HepG2 (cell line): Measurements from ENCODE around the gene KLHL40. TPM values are rescaled to one million over a fixed set of nuclear protein-coding genes. Genes with fewer than 3 reads are reported as not detected.

Source experiments
- HOXA3 ChIP-seq: sonication (generic); formaldehyde crosslinking; IDR thresholded peaks from 2 replicates; pipeline ENCODE4 v1.5.0; 2020; ENCODE audit warnings: missing genetic modification reagents
- ZFP1 ChIP-seq: IDR thresholded peaks from 2 replicates; pipeline ENCODE4 v1.6.1; 2016
- polyA plus RNA-seq, 8 experiments: library from polyadenylated mRNA; depleted of rRNA in 3 of 8; stranded (reverse) in 7 of 8; unstranded in 1 of 8; fragments of >200 nt; fragmentation: Illumina TruSeq in 4 of 8; extraction: Trizol in 4 of 8; gene quantifications; 2 replicates each; pipeline versions ENCODE4 v1.2.1 to v1.2.3, GENCODE V29; 2011 to 2016; ENCODE audit warnings: low read depth in 4 of 8, missing spikeins in 1 of 8, mixed read lengths in 1 of 8; ENCODE audit not compliant: insufficient read depth in 1 of 8
- total RNA-seq, 5 experiments: library from RNA; depleted of rRNA; stranded (reverse); fragments of >200 nt; fragmentation: Illumina TruSeq; extraction: Trizol; gene quantifications; 2 replicates each; pipeline ENCODE4 v1.2.3, GENCODE V29; 2016; ENCODE audit warnings: low read depth in 1 of 5

KLHL40 gene
- total and polyA plus RNA-seq, 2 of the 13 experiments (the other 11 are each of a cell fraction or from before 2014, with no cell fraction given) = not detected

GRCh38 chr3:42741796-42742195 is 56.5 kb downstream of the KLHL40 start (continued):
- no peak for TF ChIP-seq HOXA3 (CRISPR knock-in tag)
- TF ChIP-seq ZFP1 (CRISPR knock-in tag) = no peak

Other genes starting within 250 kb of the KLHL40 start
- gene VIPR1, start 182.9 kb upstream of the KLHL40 start, total RNA-seq (2016; rRNA removed; fragmentation: Illumina TruSeq; extraction: Trizol) = 0.04 TPM in 1 of 2 replicates, not detected in the other
- 0.07 and 0.11 TPM in 2 replicates for gene VIPR1, start 182.9 kb upstream of the KLHL40 start, polyA plus RNA-seq (2011; rRNA removed)
- gene SEC22C, start 103.6 kb upstream of the KLHL40 start, total RNA-seq (2016; rRNA removed; fragmentation: Illumina TruSeq; extraction: Trizol) = 38.4 and 40.0 TPM in 2 replicates
- 20.0 and 21.9 TPM in 2 replicates for gene SEC22C, start 103.6 kb upstream of the KLHL40 start, polyA plus RNA-seq (2011; rRNA removed)
- 53.1 and 79.3 TPM in 2 replicates for gene SS18L2, start 94.7 kb upstream of the KLHL40 start, total RNA-seq (2016; rRNA removed; fragmentation: Illumina TruSeq; extraction: Trizol)
- gene SS18L2, start 94.7 kb upstream of the KLHL40 start, polyA plus RNA-seq (2011; rRNA removed) = 31.1 and 38.7 TPM in 2 replicates
- gene NKTR, start 84.9 kb upstream of the KLHL40 start, total RNA-seq (2016; rRNA removed; fragmentation: Illumina TruSeq; extraction: Trizol) = 24.9 and 59.6 TPM in 2 replicates
- gene NKTR, start 84.9 kb upstream of the KLHL40 start, polyA plus RNA-seq (2011; rRNA removed) = 35.0 and 41.3 TPM in 2 replicates
- gene ZBTB47, start 31.8 kb upstream of the KLHL40 start, total RNA-seq (2016; rRNA removed; fragmentation: Illumina TruSeq; extraction: Trizol) = 1.4 and 3.1 TPM in 2 replicates
- gene ZBTB47, start 31.8 kb upstream of the KLHL40 start, polyA plus RNA-seq (2011; rRNA removed) = 1.5 and 2.4 TPM in 2 replicates
- not detected in 2 replicates for gene HHATL, start 17.3 kb downstream of the KLHL40 start, total RNA-seq (2016; rRNA removed; fragmentation: Illumina TruSeq; extraction: Trizol)
- gene HHATL, start 17.3 kb downstream of the KLHL40 start, polyA plus RNA-seq (2011; rRNA removed) = 0.04 and 0.26 TPM in 2 replicates
- 0.22 TPM in 1 of 2 replicates, not detected in the other for gene CCDC13, start 87.7 kb downstream of the KLHL40 start, total RNA-seq (2016; rRNA removed; fragmentation: Illumina TruSeq; extraction: Trizol)
- gene CCDC13, start 87.7 kb downstream of the KLHL40 start, polyA plus RNA-seq (2011; rRNA removed) = 0.51 and 0.68 TPM in 2 replicates
- 253 and 379 TPM in 2 replicates for gene HIGD1A, start 119.0 kb downstream of the KLHL40 start, total RNA-seq (2016; rRNA removed; fragmentation: Illumina TruSeq; extraction: Trizol)
- 175 and 222 TPM in 2 replicates for gene HIGD1A, start 119.0 kb downstream of the KLHL40 start, polyA plus RNA-seq (2011; rRNA removed)
- 1.1 TPM in 2 replicates for gene ACKR2, start 123.9 kb downstream of the KLHL40 start, total RNA-seq (2016; rRNA removed; fragmentation: Illumina TruSeq; extraction: Trizol)
- gene ACKR2, start 123.9 kb downstream of the KLHL40 start, polyA plus RNA-seq (2011; rRNA removed) = 1.9 and 2.6 TPM in 2 replicates
- gene CYP8B1, start 190.3 kb downstream of the KLHL40 start, total RNA-seq (2016; rRNA removed; fragmentation: Illumina TruSeq; extraction: Trizol) = 0.58 and 0.90 TPM in 2 replicates
- 2.0 and 2.8 TPM in 2 replicates for gene CYP8B1, start 190.3 kb downstream of the KLHL40 start, polyA plus RNA-seq (2011; rRNA removed)
- not detected in 2 replicates for gene ZNF662, start 220.6 kb downstream of the KLHL40 start, total RNA-seq (2016; rRNA removed; fragmentation: Illumina TruSeq; extraction: Trizol)
- gene ZNF662, start 220.6 kb downstream of the KLHL40 start, polyA plus RNA-seq (2011; rRNA removed) = 0.05 TPM in 1 of 2 replicates, not detected in the other